SU-DHL-6 (cell line): ENCODE data around the gene AP3B2.

ENCODE experiments used
- H2AFZ ChIP-seq: fragments of 200-600 bp; sonication (generic); 2 replicates; pipeline ENCODE4 v1.6.1; 2014; ENCODE audit warnings: low read depth, mild to moderate bottlenecking, moderate library complexity, mixed read lengths, antibody characterized with exemption, low read length; ENCODE audit not compliant: severe bottlenecking
- H3F3A ChIP-seq: fragments of 200-600 bp; shearing (Covaris generic); 2 replicates; pipeline ENCODE4 v1.6.0; 2016; ENCODE audit warnings: antibody characterized with exemption, mild to moderate bottlenecking; ENCODE audit not compliant: insufficient read depth
- H3K27ac ChIP-seq: fragments of 200-600 bp; sonication (generic); 2 replicates; pipeline ENCODE4 v1.5.1; 2016; ENCODE audit warnings: low read depth, mild to moderate bottlenecking, low read length, moderate library complexity, mixed read lengths
- H3K27me3 ChIP-seq: fragments of 200-600 bp; sonication (generic), shearing (Covaris generic); 2 replicates; pipeline ENCODE4 v1.6.0; 2014; ENCODE audit warnings: mild to moderate bottlenecking, low read length
- H3K36me3 ChIP-seq: fragments of 200-600 bp; sonication (generic); 2 replicates; pipeline ENCODE4 v1.6.1; 2014; ENCODE audit warnings: mild to moderate bottlenecking, low read length, mixed read lengths
- H3K4me2 ChIP-seq: fragments of 300-600, 200-600 bp; shearing (Covaris generic), sonication (generic); 2 replicates; pipeline ENCODE4 v1.6.0; 2014; ENCODE audit warnings: low read length, low read depth, mild to moderate bottlenecking; ENCODE audit not compliant: poor library complexity, severe bottlenecking
- H3K4me3 ChIP-seq: fragments of 200-600 bp; sonication (generic); 2 replicates; pipeline ENCODE4 v1.5.1; 2014; ENCODE audit warnings: antibody characterized with exemption, low read length, mild to moderate bottlenecking, mixed read lengths; ENCODE audit not compliant: insufficient read depth, poor library complexity, severe bottlenecking
- H3K79me2 ChIP-seq: fragments of 200-600 bp; sonication (generic); 2 replicates; pipeline ENCODE4 v1.6.1; 2014; ENCODE audit warnings: mild to moderate bottlenecking, low read length, moderate library complexity; ENCODE audit not compliant: insufficient read depth
- H3K9ac ChIP-seq: fragments of 200-600 bp; sonication (generic); 2 replicates; pipeline ENCODE4 v1.7.0; 2014; ENCODE audit warnings: mild to moderate bottlenecking, low read length
- H3K9me2 ChIP-seq: fragments of 200-600 bp; sonication (generic); replicated peaks from 2 replicates; pipeline ENCODE4 v1.6.1; 2014; ENCODE audit warnings: low read length; ENCODE audit not compliant: insufficient read depth
- H3K9me3 ChIP-seq: fragments of 200-600 bp; sonication (generic); 2 replicates; pipeline ENCODE4 v1.6.1; 2014; ENCODE audit warnings: low read length, mixed read lengths; ENCODE audit not compliant: insufficient read depth
- H4K20me1 ChIP-seq: fragments of 200-600 bp; sonication (generic); 2 replicates; pipeline ENCODE4 v1.6.1; 2014; ENCODE audit warnings: low read depth, mild to moderate bottlenecking, antibody characterized with exemption, low read length, moderate library complexity, mixed read lengths
- EZH2phosphoT487 ChIP-seq: fragments of 200-600 bp; sonication (generic), shearing (Covaris generic); conservative IDR thresholded peaks from 2 replicates; pipeline ENCODE4 v1.6.1; 2018; ENCODE audit warnings: mild to moderate bottlenecking, antibody characterized with exemption, low read length, moderate library complexity, mixed read lengths
- TF ChIP-seq, protein P1 (sequence below): fragments of 200-600 bp; sonication (generic); IDR thresholded peaks from one replicate; pipeline ENCODE4 v1.5.1; 2017; ENCODE audit warnings: antibody characterized with exemption, mild to moderate bottlenecking, low read length, moderate library complexity; ENCODE audit not compliant: insufficient read depth, poor library complexity, severe bottlenecking

AP3B2 gene

GRCh38 chr15:82674873-82675272 lies 34.8 kb downstream of the AP3B2 start:
- Histone ChIP-seq H2AFZ (no peak overlapping the region), H3K27me3 (no peaks in the 10 kb centered on the region), H3F3A (no peaks in the 10 kb centered on the region), H3K27ac (no peak overlapping the region), H3K4me2 (no peak overlapping the region), H3K9me2 (no peaks in the 10 kb centered on the region), H3K4me3 (no peak overlapping the region), H4K20me1 (no peaks in the 10 kb centered on the region), H3K79me2 (no peaks in the 10 kb centered on the region), H3K36me3 (no peaks in the 10 kb centered on the region), H3K9me3 (no peaks in the 10 kb centered on the region), H3K9ac (no peak overlapping the region)
- no peak for TF ChIP-seq EZH2phosphoT487
- TF ChIP-seq, protein P1, sequence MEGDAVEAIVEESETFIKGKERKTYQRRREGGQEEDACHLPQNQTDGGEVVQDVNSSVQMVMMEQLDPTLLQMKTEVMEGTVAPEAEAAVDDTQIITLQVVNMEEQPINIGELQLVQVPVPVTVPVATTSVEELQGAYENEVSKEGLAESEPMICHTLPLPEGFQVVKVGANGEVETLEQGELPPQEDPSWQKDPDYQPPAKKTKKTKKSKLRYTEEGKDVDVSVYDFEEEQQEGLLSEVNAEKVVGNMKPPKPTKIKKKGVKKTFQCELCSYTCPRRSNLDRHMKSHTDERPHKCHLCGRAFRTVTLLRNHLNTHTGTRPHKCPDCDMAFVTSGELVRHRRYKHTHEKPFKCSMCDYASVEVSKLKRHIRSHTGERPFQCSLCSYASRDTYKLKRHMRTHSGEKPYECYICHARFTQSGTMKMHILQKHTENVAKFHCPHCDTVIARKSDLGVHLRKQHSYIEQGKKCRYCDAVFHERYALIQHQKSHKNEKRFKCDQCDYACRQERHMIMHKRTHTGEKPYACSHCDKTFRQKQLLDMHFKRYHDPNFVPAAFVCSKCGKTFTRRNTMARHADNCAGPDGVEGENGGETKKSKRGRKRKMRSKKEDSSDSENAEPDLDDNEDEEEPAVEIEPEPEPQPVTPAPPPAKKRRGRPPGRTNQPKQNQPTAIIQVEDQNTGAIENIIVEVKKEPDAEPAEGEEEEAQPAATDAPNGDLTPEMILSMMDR, result no peak

DNA sequence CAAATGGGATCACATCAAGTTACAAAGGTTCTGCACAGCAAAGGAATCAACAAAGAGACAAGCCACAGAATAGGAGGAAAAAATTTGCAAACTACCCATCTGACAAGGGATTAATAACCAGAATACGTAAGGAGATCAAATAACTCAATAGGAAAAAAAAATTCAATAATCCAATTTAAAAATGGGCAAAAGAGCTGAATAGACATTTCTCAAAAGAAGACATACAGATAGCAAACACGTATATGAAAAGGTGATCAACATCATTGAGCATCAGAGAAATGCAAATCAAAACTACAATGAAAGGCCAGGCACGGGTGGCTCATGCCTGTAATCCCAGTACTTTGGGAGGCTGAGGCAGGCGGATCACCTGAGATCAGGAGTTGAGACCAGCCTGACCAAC lies 39.0 kb downstream of the AP3B2 start:
- Histone ChIP-seq H3K79me2 (no peaks in the 10 kb centered on the region), H4K20me1 (no peaks in the 10 kb centered on the region), H3K4me2 (no peak overlapping the region), H3K9me2 (no peaks in the 10 kb centered on the region), H3K27ac (no peak overlapping the region), H3K36me3 (no peaks in the 10 kb centered on the region), H2AFZ (no peak overlapping the region), H3K9me3 (no peaks in the 10 kb centered on the region), H3K9ac (no peak overlapping the region), H3F3A (no peaks in the 10 kb centered on the region), H3K27me3 (no peaks in the 10 kb centered on the region), H3K4me3 (no peak overlapping the region)
- TF ChIP-seq, protein P1, result no peak
- no peak for TF ChIP-seq EZH2phosphoT487

GRCh38 chr15:82666606-82667005 lies 43.1 kb downstream of the AP3B2 start:
- Histone ChIP-seq H3K4me2 (no peak overlapping the region), H3K9me2 (no peaks in the 10 kb centered on the region), H4K20me1 (no peaks in the 10 kb centered on the region), H3K79me2 (no peaks in the 10 kb centered on the region), H3K9me3 (no peaks in the 10 kb centered on the region), H3K9ac (no peak overlapping the region), H3K27ac (no peak overlapping the region), H2AFZ (no peak overlapping the region), H3K27me3 (no peaks in the 10 kb centered on the region), H3K36me3 (no peaks in the 10 kb centered on the region), H3K4me3 (no peak overlapping the region), H3F3A (no peaks in the 10 kb centered on the region)
- no peak for TF ChIP-seq EZH2phosphoT487
- TF ChIP-seq, protein P1, result no peak
